Measurements from ENCODE around the gene IRAK1.
"Not testable (repeated sequence)": the region's sequence is repeated elsewhere in the genome, so short reads cannot be mapped to it uniquely, and the experiment has no call there.

The IRAK1 gene

DNA sequence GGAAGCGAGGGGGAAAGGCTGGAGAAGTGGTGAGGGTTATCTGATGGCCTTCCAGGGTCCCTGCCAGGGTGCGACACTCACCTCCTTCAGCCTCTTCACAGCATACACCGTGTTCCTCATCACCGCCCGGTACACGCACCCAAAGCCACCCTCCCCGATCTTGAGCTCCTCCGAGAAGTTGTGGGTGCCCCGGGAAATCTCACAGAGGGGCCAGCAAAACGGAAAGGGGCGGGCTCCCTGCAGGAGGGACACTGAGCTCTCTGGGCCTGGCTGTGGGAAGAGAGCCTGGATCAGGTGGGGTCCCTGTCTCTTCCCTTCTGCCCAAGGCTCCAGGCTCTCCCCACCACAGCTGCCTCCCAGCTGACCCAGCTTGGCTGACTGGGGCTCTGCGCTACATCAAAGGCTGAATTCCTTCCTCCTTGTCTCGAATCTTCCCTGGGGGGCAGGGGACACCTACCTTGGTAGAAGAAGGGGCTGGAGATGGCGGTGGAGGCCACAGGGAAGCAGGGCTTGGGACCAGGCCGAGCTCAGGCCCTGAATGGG lies 1.1 kb downstream of the IRAK1 start:
- DNase-seq = no peak

GRCh38 chrX:154017766-154018517 lies 1.8 kb downstream of the IRAK1 start:
- no peak for DNase-seq

- DNase-seq = no peak
Observed at GRCh38 chrX:154016366-154017076, 3.2 kb downstream of the IRAK1 start.

- DNase-seq = no peak
Observed at GRCh38 chrX:154015581-154016264, 4.0 kb downstream of the IRAK1 start.

- no peak for DNase-seq
Observed at GRCh38 chrX:154014429-154015380, 5.0 kb downstream of the IRAK1 start.

DNA sequence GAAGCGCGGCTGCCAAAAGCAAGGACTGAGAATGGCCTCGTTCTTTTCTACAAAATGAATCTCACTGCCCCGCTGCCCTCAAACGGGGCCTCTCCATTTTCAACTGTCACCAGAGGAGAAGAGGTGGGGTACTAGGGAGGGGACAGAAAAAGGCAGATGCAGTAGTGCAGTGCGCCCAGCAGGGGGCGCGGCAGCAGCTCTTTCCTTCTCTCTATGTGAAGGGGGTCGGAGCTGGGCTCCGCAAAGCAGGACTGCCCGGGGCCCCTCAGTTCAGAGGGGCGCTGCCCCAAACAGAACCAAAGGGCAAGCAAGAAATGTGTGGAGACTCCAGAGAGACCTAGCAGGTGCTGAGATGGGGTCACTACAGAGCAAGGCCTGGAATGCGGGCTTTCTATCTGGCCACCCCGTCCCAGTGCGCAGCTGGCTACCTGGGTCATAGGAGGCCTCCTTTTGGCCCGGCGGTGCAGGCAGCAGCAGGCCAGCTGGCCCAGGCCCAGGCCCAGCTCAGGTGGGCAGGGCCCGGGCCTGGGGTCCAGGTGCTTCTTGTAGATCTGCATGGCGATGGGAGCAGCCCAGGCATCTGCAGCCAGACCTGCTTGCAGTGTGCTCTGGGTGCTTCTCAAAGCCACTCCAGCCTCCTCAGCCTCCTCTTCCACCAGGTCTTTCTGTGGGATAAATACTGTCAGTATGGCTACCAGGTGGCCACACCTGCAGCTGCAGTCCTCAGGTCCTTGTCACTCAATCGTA lies 5.9 kb downstream of the IRAK1 start:
- peak; percentile 58 for DNase-seq

- DNase-seq = no peak
Observed at GRCh38 chrX:154013001-154013421, 6.7 kb downstream of the IRAK1 start.

DNA sequence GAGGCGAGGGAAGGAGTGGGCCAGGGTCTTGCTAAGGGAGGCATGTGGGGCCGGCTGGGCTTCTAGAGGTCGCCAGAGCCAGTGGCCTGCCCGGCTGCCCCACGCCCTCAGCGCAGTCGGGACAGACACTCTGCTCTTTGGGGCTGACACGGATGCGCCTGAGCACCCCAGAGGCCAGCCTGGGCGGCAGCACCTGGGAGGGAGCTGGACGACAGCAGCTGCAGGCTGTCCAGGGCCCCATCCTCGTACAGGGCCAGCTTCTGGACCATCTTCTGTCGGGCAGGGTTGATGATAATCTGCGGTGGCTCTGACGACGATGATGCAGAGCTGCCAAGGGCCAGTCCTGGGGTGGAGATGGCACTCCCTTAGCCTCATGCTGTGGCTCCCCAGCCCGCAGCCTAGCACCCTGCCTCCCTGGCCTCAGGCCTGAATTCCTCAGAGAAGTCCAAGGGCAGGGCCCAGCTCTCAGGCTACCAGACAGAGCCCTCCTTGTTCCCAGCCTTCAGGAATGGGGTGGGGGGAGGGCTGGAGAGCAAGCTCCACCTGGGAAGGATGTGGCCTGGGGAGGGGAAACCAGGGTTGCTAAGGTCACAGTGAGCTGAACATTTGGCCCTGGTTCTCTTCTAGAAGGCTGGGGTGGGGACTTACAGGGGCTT lies 7.2 kb downstream of the IRAK1 start:
- DNase-seq = no peak

DNA sequence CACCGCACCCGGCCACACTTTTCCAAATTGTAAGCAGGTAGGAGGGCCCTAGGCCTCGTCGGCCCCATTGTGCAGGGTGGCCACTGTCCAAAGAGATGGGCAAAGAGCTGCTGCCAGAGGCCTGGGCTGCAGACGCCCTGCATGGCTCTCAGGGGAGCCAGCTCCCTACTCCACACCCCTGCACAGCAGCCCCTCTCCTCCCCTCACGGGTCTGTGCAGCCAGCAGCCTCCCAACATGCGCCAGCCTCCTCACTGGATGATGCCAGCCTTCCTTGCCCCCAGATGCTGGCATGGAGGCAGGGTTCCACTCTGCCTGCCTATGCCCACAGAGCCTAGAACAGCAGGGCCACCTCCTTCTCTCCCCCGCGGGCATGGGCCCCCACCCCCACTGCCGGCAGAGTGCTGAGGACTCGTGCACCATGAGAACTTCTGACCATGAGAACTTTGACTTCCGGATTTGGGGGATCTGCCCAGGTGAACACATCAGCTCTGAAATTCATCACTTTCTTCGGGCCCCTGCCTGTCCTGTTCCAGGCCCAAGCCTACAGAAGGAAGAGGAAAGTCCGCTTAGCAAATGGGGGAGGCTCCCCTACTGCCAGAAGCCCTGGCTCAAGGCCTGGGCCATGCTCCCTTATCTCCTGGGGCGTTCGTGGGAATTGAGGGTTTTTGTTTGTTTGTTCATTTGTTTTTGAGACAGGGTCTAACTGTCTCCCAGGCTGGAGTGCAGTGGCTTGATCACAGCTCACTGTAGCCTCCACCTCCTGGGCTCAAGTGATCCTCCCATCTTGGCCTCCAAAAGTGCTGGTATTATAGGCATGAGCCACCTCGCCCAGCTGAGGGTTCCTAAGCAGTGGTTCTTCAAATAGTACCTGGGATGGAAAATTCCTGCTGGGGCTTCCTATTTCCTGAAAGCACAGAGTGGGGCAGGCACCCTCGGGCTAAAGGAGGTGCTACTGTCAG lies 8.0 kb downstream of the IRAK1 start:
- no peak for DNase-seq

DNA sequence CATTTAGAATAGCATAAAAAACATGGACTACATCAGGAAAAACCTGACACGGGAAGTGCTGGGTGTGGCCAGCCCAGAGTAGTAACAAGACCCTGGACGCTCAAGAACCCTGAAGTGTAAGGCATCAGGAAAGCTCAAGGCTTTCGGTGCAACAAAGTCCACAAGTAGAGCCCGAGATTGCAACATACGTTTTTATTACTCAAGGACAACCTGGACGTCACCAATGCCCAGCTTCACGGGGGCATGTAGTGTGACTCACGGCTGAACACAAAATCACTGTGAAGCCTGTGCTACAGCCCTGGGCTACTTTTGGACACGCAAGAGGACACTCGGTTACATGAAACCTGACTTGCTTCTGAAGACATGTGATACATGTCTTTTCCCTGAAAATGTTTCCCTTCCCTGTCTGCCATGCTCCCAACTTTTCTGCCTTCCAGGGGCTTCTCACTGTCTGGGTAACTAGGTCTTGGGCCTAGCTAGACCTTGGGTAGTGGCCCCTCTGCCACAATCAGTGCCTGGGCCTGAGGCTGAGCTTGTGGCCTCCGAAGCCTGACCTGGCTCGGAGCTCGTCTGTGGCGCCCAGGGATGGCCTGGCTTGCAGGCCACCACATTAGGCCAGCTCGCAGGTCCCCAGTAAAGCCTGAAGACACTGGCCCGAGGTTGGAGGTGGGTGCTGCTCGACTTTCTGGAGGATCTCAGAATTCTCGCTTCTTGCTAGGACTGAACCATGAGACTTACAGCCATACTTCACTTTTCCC lies 9.2 kb downstream of the IRAK1 start:
- DNase-seq = no peak

DNA sequence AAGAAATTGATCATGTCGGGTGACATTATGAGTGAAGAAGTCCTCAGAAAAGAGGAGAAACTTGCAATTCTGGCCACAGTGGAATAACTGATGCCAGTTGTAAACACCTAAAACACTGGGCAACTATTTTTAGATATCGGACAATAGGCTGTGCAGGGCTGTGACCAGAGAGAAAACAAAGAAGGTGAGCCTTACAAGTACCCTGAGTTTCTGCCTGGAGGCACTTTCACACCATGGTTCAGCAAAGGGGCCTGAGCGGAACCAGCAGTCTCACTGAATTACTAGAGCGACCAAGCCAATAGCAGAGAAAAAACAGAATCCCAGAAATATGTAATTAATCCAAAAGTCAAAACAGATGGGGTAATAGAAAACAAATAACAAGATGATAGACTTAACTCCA lies 11.2 kb downstream of the IRAK1 start:
- DNase-seq = no peak

- DNase-seq = no peak
Observed at GRCh38 chrX:154006947-154007346, 12.8 kb downstream of the IRAK1 start.

GRCh38 chrX:154004315-154004714 lies 15.4 kb downstream of the IRAK1 start:
- DNase-seq = no peak

GRCh38 chrX:154002215-154002719 lies 17.4 kb downstream of the IRAK1 start:
- peak; percentile 53 for DNase-seq

DNA sequence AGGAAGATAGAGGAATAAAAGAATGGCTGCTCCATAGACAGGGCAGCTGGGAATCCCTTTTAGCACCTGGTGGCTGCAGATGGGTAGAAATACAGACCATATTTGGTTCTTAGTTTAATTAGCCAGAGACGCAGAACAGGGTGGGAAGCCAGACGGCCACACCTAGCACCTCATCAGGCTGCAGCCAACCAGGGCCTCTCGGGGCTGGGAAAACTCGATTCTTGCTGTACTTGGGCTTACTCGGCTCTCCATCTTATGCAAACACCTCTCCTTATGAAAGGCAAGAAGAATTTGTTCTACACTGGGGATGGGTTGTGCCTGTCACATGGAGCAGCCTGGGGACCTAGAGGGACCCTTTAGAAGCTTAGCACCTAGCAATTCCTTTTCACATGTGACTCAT lies 19.7 kb downstream of the IRAK1 start:
- no peak for DNase-seq

DNA sequence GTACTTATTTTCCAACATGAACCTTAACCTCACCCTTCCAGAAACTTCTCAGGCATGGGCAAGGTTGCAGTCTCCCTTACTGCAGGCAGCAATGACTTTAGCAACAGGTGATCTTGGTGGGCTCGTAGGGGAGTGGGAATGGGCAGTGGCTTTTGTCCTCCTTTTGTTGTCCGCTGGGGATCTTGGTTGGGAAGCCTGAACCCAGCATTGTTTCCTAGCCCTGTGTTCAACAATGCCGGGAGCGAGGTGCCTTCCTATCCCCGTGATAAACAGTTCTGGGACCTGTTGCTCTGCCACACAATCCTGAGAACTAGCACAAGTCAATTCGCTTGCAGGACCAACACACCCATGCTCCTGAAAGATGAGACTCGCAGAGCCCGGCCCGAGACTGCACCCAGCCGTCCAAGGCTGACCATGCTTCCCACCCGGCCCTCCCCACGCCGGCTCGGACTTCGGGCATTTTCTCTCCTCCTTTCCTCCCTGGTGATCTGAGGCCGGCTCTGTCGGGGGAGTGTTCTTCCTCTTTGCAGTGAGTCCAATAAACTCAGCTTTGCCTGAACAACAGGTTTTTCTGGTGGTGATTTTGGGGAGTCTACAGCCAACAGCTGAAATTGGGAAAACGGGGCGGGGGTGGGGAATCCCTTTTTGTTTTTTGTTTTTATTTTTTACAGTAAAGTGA lies 20.2 kb downstream of the IRAK1 start:
- no peak for DNase-seq

DNA sequence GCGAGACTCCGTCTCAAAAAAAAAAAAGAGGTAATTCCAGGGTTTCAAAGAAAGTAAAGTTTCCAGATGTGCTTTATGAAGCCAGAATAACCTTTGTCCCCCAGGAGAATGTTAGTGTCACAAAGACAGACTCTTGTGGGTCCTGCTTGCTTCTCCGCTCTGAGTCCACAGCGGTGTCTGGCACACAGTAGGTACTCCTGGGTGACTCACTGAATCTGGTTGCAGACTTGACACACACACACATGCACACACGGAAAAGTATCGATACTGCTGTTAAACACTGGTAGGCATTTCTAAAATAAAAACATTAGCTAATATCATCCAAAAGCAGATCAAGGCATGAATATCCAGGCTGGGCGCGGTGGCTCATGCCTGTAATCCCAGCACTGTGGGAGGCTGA lies 24.2 kb downstream of the IRAK1 start:
- DNase-seq = no peak

DNA sequence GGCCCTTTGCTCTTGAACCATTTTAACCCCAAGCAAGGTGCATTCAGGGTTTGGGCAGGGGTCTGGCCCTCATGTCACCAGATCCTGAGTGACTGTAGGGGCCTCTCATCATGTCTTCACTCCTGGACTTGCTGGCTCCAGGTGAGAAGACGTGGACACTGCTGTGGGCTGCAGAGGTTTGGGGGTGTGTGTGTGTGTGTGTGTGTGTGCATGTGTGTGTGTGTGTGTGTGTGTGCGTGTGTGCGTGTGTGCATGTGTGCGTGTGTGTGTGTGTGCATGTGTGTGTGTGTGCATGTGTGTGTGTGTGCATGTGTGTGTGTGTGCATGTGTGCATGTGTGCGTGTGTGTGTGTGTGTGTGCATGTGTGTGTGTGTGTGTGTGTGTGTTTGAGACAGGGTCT lies 25.3 kb downstream of the IRAK1 start:
- not testable (repeated sequence) for DNase-seq

Data from activated CD4-positive, alpha-beta T cell treated with anti-CD3 and anti-CD28 coated beads for 48 hours (primary cell).